ENCODE data around the gene NDRG2. TPM values are rescaled to one million over a fixed set of nuclear protein-coding genes. Genes with fewer than 3 reads are reported as not detected.

Gene NDRG2
- total RNA-seq, 1 experiment from 2014 or later = 18.9 TPM

DNA sequence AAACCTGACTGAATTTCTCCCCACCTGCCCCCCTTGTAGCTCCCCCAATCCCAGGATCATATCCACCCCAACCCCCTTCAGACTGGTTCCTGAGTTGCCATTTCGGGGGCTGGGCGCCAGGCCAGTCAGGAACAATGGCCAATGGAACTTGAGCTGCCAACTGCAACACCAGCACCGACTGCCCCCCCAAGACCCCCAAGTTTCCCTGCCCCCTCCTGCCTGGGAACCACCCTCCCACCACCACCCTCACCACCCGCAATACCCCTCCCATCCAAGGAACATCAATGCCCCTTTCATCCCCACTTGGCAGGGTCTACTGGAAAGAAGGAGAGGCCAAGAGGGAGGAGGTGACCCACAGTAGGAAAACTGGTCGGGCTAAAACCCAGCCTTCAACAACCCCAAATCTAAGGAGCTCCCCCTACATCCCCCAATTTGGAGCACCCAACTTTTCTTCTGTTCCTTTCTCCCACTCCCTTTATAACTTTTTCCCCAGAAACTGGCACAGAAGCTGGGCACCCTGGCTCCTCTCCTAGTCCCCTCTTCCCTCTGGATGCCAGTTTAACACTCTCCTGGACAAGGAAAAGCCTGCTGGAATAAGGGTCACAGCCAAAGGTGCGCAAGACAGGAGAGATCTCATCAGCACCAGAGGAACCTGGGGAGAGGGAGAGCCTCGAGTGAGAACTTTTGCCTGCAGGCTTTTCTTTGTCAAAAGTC, 1.6 kb upstream of the NDRG2 start:
- ATAC-seq (no peak), DNase-seq (ENCODE audit: low read depth, low spot score) (no peak)
- ChIA-PET POLR2A (no interaction called here), CTCF (no interaction called here), RAD21 (ENCODE audit: low non-redundant PET in 1 of 2, low total read pairs in 2 of 2, uncharacterized antibody in 2 of 2, unreplicated experiment in 2 of 2) (no interaction called here)
- Histone ChIP-seq H3K4me3 (replicated peaks in 1 of 2; ENCODE audit: low read depth in 1 of 2, low read length in 2 of 2) (no peak overlapping the region), H3K27ac (ENCODE audit: low read depth, low read length) (no peak overlapping the region), H3K9ac (ENCODE audit: low read length) (no peak overlapping the region), H3K79me2 (ENCODE audit: insufficient read depth, low read length) (no peaks in the 10 kb centered on the region), H3K9me2 (ENCODE audit: insufficient read depth) (no peaks in the 10 kb centered on the region), H3K4me1 (ENCODE audit: control insufficient read depth in 1 of 2, insufficient read depth in 2 of 2, low read length in 2 of 2) (peaks cover 14 to 21% of the 10 kb centered on the region in 2 experiments; a peak in 3 of 4 replicates), H3K9me3 (ENCODE audit: control insufficient read depth in 1 of 2, insufficient read depth in 1 of 2, low read depth in 1 of 2, low read length in 2 of 2) (no peaks in the 10 kb centered on the region), H3K27me3 (ENCODE audit: insufficient read depth, low read length) (no peaks in the 10 kb centered on the region), H3K4me2 (ENCODE audit: low read length) (no peak overlapping the region), H3K36me3 (ENCODE audit: control insufficient read depth in 1 of 2, insufficient read depth in 2 of 2, low read length in 2 of 2) (no peaks in the 10 kb centered on the region), H4K20me1 (ENCODE audit: insufficient read depth) (no peaks in the 10 kb centered on the region), H2AFZ (ENCODE audit: low read depth, low read length, poor library complexity, severe bottlenecking) (no peak overlapping the region)
- BruUV-seq (replicated peaks) = no TSS peak
- intact Hi-C loops (cut with micrococcal nuclease) = no loop called here
- no peak for TF ChIP-seq ELF1 (IDR thresholded peaks at IDR 0.05; ENCODE audit: borderline replicate concordance, low read depth)
- no peak for TF ChIP-seq CBX3 (IDR thresholded peaks at IDR 0.05; ENCODE audit: low read depth)
- no peak for TF ChIP-seq EZH2phosphoT487 (IDR thresholded peaks at IDR 0.05; ENCODE audit: borderline replicate concordance)
- no peak for TF ChIP-seq ZNF274 (IDR thresholded peaks at IDR 0.05; ENCODE audit: low read depth, low read length)
- no peak for TF ChIP-seq SP1 (IDR thresholded peaks at IDR 0.05; ENCODE audit: low read depth)

GRCh38 chr14:21025371-21026273, 761 bp upstream of the NDRG2 start:
- ATAC-seq = no peak
- Histone ChIP-seq H3K27ac (ENCODE audit: low read depth, low read length) (peak overlapping the region; percentile 35; the same call in 1 of the 2 replicates), H3K4me1 (ENCODE audit: control insufficient read depth in 1 of 2, insufficient read depth in 2 of 2, low read length in 2 of 2) (peaks cover 14 to 21% of the 10 kb centered on the region in 2 experiments; a peak in 3 of 4 replicates), H3K79me2 (ENCODE audit: insufficient read depth, low read length) (no peaks in the 10 kb centered on the region), H3K9me3 (ENCODE audit: control insufficient read depth in 1 of 2, insufficient read depth in 1 of 2, low read depth in 1 of 2, low read length in 2 of 2) (no peaks in the 10 kb centered on the region), H3K9ac (ENCODE audit: low read length) (peak overlapping the region; percentile 66), H3K4me3 (replicated peaks in 1 of 2; ENCODE audit: low read depth in 1 of 2, low read length in 2 of 2) (peak overlapping the region; percentile 66 to 72), H2AFZ (ENCODE audit: low read depth, low read length, poor library complexity, severe bottlenecking) (peak overlapping the region; percentile 42), H4K20me1 (ENCODE audit: insufficient read depth) (no peaks in the 10 kb centered on the region), H3K4me2 (ENCODE audit: low read length) (peak overlapping the region; percentile 85), H3K36me3 (ENCODE audit: control insufficient read depth in 1 of 2, insufficient read depth in 2 of 2, low read length in 2 of 2) (no peaks in the 10 kb centered on the region), H3K27me3 (ENCODE audit: insufficient read depth, low read length) (no peaks in the 10 kb centered on the region), H3K9me2 (ENCODE audit: insufficient read depth) (no peaks in the 10 kb centered on the region)
- POLR2A ChIA-PET = no interaction called here
- no peak for DNase-seq (ENCODE audit: low read depth, low spot score)
- intact Hi-C loops (cut with micrococcal nuclease) = no loop called here
- CTCF ChIA-PET = interaction anchor here (2.5 kb wide), 1 partner anchor 11 kb away, joined by 10 read pairs; no protein-coding TSS in a partner anchor
- RAD21 ChIA-PET (ENCODE audit: low non-redundant PET in 1 of 2, low total read pairs in 2 of 2, uncharacterized antibody in 2 of 2, unreplicated experiment in 2 of 2) = no interaction called here
- no TSS peak for BruUV-seq (replicated peaks)
- TF ChIP-seq, protein P1, sequence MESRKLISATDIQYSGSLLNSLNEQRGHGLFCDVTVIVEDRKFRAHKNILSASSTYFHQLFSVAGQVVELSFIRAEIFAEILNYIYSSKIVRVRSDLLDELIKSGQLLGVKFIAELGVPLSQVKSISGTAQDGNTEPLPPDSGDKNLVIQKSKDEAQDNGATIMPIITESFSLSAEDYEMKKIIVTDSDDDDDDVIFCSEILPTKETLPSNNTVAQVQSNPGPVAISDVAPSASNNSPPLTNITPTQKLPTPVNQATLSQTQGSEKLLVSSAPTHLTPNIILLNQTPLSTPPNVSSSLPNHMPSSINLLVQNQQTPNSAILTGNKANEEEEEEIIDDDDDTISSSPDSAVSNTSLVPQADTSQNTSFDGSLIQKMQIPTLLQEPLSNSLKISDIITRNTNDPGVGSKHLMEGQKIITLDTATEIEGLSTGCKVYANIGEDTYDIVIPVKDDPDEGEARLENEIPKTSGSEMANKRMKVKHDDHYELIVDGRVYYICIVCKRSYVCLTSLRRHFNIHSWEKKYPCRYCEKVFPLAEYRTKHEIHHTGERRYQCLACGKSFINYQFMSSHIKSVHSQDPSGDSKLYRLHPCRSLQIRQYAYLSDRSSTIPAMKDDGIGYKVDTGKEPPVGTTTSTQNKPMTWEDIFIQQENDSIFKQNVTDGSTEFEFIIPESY (IDR thresholded peaks at IDR 0.05; ENCODE audit: extremely low read depth, insufficient replicate concordance, low read length) = no peak
- no peak for TF ChIP-seq JUND (IDR thresholded peaks at IDR 0.05)
- TF ChIP-seq, protein P2, sequence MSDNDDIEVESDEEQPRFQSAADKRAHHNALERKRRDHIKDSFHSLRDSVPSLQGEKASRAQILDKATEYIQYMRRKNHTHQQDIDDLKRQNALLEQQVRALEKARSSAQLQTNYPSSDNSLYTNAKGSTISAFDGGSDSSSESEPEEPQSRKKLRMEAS (IDR thresholded peaks at IDR 0.05) = no peak
- TF ChIP-seq POLR2AphosphoS5 (IDR thresholded peaks at IDR 0.05; ENCODE audit: low read depth, low read length) = no peak
- TF ChIP-seq SIN3A (IDR thresholded peaks at IDR 0.05; ENCODE audit: low read depth) = no peak
- no peak for TF ChIP-seq SP1 (IDR thresholded peaks at IDR 0.05; ENCODE audit: low read depth)
- no peak for TF ChIP-seq EZH2 (IDR thresholded peaks at IDR 0.05)

All from HCT116 (cell line).